ENCODE data around the gene CAMTA2.
A peak's percentile ranks its signal among the peaks of the same experiment; 100 is the strongest.

DNA sequence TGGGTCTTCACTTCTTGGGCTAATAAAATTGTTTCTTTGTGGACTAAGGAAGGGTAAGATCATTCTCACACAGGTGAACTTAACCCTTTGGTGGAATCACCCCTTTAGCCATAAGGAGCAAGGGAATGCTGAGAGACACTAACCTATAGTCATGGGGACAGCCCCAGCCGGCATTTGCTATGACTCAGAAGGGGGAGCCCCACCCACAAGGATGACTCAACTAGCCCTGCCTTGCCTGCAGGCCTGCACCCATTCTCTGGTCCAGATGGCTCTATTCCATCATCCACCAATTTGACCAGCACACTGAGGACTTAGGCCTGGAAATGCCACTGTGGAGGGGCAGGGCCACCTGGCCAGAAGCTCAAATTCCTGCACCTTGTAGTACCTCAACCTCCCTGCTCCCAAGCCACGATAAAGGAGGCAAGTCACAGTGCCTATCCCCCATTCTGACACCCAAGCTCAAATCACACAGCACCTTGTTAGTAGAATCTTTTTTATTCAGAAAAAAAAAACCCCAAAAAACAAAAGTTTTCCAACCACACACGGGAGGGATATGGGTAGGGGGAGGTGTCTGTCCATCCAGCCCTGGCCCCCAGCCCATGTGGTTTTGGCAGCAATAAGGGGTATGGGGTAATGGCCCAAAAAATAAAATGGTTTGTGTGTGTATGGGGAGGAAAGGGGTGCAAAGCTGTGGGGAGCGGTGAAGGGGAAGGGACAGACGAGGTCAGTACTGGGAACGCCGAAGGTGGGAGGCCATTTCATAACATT is 42.1 kb downstream of the CAMTA2 start:
- TF ChIP-seq EP300 (IDR thresholded peaks at IDR 0.05) (peak in 1 of 2 donors; percentile 42), CTCF (IDR thresholded peaks at IDR 0.05) (no peak)

Measured in tibial nerve (tissue), 4 donors.